Cardiac septum (tissue), 1 donor: Measurements from ENCODE around the gene GPAT3. TPM values are rescaled to one million over a fixed set of nuclear protein-coding genes. Genes with fewer than 3 reads are reported as not detected.
"Not testable (repeated sequence)": the region's sequence is repeated elsewhere in the genome, so short reads cannot be mapped to it uniquely, and the experiment has no call there.

Experiments used
- DNase-seq: peaks from one replicate; pipeline ENCODE4 v3.0.0-alpha.2; 2020; ENCODE audit warnings: low spot score
- intact Hi-C: fragments of 100-400 bp; cut with DNase I; formaldehyde crosslinking; loops from one replicate; pipeline ENCODE4 v1.14.0; 2022
- total RNA-seq: library from RNA; stranded (reverse); fragmentation: NEBNext Ultra II Directional; extraction: Animal tissue kit (Norgen Biotek cat#: 25700); gene quantifications from one replicate; pipeline ENCODE4 v1.2.1, GENCODE V29; 2021
- donor health status: DM: no; HTN: no; CAD: no.

Gene GPAT3
- total RNA-seq, 1 donor from 2014 or later: 38.5 TPM

GRCh38 chr4:83589279-83589678 lies 53.4 kb downstream of the GPAT3 start:
- no peak for DNase-seq
- intact Hi-C loops: no loop called here

DNA sequence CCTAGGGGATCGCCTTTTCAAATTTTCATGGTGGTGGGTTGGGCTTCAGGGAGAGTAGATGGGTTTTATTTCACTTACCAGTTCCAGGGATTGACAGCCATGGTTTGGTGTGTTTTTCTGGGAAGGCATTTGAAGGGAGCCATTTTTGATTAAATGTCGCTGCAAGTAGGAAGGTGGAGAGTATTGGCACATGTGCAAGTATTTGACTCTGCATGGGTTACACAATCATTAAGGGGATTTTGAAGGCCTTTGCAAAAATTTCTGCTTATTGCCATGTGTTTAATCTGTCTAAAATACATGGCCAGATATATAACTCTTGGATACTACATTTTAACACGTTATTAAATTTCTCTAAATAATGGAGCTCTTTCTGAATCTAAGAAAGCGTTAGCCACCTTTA lies 55.1 kb downstream of the GPAT3 start:
- intact Hi-C loops: no loop called here
- DNase-seq: no peak

DNA sequence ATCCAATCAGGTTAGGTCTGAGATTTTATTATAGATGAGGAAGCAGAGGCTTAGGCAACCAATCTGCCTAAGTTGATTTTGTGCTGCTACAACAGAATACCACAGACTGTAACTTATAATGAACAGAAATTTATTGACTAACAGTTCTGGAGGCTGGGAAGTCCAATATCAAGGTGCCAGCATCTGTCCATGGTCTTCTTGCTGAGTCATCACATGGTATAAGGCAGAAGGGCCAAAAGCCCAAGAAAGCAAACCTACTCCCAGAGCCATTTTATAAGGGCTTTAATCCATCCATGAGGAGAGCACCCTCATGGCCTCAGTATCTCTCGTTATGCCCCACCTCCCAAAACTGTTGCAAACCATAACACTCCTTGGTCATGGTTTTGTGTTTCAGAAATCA lies 55.8 kb downstream of the GPAT3 start:
- intact Hi-C loops: no loop called here
- DNase-seq: no peak

- no peak for DNase-seq
- intact Hi-C loops: no loop called here
Measured at GRCh38 chr4:83599183-83599582, 63.3 kb downstream of the GPAT3 start.

- intact Hi-C loops: no loop called here
- DNase-seq: no peak
Measured at GRCh38 chr4:83603129-83603528, 67.2 kb downstream of the GPAT3 start.

DNA sequence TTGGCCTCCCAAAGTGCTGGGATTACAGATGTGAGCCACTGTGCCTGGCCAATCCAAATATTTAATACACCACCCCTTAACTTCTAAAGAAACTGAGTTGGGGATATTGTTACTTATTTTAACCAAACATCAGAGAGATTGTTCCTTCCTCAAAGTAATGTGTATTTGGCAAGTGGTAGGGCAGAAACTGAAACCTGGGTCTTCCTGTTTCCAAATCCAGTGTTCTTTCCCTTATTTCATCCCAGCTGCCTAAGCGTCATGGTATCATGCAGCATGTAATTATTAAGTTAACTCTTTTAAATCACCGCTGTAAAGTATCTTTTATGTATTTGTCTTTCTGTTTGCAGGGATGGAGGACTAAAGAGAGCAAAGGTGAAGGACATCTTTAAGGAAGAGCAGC lies 68.4 kb downstream of the GPAT3 start:
- intact Hi-C loops: no loop called here
- DNase-seq: no peak

DNA sequence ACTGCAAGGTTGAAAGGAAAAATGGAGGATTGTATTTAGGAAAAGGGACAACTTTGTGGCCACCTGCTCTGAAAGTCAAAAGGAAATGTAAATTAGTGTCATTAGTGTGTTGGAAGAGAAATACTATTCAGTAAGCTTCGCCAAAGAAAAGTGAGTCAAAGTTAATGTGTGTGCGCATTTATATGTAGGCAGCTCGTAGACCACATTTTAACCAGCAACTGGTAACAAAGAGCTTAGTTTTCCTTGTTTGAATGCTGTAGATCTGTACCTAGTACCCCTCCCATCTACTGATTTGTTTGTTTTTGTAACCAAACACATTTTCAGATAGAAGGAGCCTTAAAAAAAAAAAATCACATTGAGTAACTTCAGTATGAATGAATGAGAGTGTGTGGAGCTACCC lies 69.3 kb downstream of the GPAT3 start:
- intact Hi-C loops: no loop called here

GRCh38 chr4:83605744-83606172 lies 69.8 kb downstream of the GPAT3 start:
- intact Hi-C loops: no loop called here
- DNase-seq: no peak

More for the DNA sequence above, 69.3 kb downstream of the GPAT3 start:
- no peak for DNase-seq

GRCh38 chr4:83606460-83606859 lies 70.6 kb downstream of the GPAT3 start:
- no peak for DNase-seq
- intact Hi-C loops: no loop called here

DNA sequence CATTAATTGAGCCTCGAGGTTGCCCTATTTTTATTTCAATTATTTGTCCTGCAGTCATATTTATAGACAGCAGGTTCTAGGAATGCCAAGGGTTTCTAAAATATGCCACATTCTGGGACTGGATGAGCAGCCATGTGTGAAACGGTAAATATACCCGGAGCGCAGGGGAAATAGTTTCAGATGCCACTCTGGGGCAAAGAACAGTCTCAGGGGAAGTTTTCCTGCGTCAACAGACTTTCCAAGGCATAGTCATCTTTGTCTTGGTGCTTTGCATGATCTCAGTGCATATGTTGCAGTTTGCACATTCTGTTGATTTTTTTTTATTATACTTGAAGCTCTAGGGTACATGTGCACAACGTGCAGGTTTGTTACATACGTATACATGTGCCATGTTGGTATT lies 71.0 kb downstream of the GPAT3 start:
- no peak for DNase-seq
- intact Hi-C loops: no loop called here

DNA sequence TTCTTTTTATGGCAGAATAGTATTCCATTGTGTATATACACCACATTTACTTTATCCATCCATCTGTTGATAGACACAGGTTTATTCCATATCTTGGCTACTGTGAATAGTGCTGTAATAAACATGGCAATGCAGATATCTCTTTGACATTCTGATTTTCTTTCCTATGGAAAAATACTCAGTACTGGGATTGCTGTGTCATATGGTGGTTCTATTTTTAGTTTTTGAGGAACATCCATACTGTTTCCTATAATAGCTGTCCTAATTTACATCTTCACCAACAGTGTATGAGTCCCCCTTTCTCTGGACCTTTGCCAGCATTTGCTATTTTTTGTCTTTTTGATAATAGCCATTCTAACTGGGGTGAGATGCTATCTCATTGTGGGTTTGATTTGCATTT lies 73.5 kb downstream of the GPAT3 start:
- no peak for DNase-seq
- intact Hi-C loops: no loop called here

GRCh38 chr4:83610729-83611128 lies 74.8 kb downstream of the GPAT3 start:
- no peak for DNase-seq
- intact Hi-C loops: no loop called here

DNA sequence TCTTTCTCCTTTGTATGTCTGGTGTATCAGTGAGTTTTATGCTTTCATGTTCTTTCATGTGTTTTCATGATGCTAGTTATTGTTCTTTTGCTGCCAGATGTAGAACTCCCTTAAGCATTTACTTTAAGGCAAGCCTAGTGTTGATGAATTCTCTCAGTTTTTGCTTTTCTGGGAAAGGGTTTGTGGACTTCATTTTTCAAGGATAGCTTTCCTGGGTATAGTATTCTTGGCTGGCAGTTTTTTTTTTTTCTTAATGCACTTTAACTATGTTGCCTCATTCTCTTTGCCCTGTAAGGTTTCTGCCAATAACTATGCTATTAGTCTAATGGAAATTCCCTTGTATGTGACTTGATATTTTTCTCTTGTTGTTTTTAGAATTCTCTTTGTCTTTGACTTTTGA lies 77.1 kb downstream of the GPAT3 start:
- DNase-seq: no peak
- intact Hi-C loops: no loop called here

GRCh38 chr4:83613994-83614393 lies 78.1 kb downstream of the GPAT3 start:
- intact Hi-C loops: no loop called here
- no peak for DNase-seq

DNA sequence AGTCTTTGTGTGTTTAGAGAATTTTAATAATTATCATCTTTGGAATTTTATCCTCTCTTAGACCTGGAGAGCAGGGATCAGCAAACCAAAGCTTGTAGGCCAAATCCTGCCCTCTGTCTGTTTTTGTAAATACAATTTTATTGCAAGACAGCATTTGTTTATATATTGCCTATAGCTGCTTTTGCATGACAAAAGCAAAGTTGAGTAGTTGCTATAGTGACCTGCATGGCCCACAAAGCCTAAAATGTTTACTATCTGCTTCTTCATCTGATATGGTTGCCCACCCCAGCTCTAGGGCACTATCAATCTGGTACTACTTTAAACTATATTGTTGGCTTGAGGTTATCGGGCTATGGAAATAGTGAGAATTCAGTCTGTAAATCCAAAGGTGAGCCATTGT lies 80.3 kb downstream of the GPAT3 start:
- DNase-seq: no peak
- intact Hi-C loops: loop anchor here (5.0 kb wide), 1 partner anchor 34 kb away; no protein-coding TSS in a partner anchor

DNA sequence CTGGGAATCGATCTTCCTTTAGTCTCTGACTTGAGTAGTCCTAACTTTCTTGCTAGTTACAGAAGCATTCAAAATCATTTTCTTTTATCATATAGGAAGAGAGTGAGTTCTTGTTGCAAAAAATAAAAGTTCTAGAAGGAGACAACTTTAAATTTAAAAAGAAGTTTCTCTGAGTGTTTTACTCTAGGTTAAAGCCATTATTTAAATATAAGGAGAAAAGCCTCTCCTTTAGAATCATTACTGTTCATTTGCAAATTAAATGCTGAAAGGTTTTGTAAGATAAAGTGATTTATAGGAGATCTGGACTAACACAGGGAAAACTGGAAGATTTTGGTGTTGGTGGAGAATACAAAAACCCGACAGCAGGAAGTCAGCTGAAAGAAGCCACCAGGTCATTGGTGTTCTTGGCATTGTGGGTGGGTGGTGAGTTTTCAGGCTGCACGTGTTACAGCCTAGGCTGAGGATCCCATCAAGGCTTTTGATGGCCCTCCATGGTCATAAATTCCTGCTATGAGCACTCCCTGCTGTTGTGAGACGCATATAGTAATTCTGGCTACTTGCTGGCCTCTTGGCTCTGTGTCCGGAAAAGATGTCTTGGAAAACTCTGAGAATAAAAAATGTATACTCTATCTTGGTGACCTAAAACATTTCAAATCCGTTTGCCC lies 81.6 kb downstream of the GPAT3 start:
- no peak for DNase-seq

DNA sequence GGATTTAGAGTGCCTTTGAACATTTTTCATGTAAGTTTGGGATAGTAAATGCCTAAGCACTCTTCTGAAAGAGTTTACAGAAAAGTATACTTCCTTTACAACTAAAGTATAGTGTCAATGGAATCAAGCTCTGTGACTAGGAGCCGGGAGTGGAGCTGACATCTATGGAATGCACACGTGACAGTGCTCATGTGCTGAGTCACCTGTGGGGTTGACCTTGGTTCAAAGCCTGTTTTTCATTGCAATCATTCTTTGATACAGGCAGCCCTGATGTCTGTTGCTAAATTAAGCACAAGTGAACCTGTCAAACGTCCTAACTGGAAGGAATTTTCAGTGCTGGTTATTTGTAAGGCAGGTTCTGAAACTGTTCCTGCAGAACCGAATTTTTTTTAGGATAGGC lies 82.5 kb downstream of the GPAT3 start:
- DNase-seq: no peak
- intact Hi-C loops: loop anchor here (2.0 to 5.0 kb wide), 2 partner anchors 36 to 82 kb away; partner anchors contain the start of gene GPAT3

More for the DNA sequence above, 81.6 kb downstream of the GPAT3 start:
- intact Hi-C loops: loop anchor here (2.0 to 5.0 kb wide), 2 partner anchors 35 to 81 kb away; partner anchors contain the start of gene GPAT3

- no peak for DNase-seq
- intact Hi-C loops: loop anchor here (2.0 to 5.0 kb wide), 2 partner anchors 37 to 82 kb away; partner anchors contain the start of gene GPAT3
Measured at GRCh38 chr4:83618991-83619645, 83.2 kb downstream of the GPAT3 start.

DNA sequence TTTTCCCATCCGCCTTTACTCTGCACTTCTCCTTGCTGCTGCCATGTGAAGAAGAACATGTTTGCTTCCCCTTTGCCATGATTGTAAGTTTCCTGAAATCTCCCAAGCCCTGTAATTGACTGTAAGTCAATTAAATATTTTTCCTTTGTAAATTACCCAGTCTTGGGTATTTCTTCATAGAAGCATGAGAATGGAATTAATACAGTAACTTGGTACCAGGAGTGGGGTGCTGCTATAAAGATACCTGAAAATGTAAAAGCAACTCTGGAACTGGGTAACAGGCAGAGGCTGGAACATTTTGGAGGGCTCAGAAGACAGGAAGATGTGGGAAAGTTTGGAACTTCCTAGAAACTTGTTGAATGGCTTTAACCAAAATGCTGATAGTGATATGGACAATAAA lies 86.2 kb downstream of the GPAT3 start:
- DNase-seq, intact Hi-C loops: not testable (repeated sequence)

DNA sequence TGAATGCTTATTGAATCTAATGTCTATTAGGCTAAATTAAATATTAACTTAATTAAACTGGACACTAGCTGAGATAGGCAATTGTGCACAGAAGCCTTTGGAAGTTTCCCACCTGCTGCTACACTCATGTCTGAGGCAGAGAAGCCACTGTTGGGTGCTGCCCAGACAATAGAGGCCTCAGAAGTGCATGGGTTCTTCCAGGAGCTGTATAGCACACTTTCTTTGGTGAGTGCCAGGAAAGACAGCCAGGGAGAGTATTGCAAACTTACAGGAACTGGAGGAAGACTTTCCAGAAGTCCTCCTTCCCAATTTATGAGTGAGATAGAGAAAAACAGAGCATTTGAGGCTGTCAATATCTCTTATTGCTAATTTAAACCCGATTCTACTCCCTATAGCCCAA lies 89.9 kb downstream of the GPAT3 start:
- DNase-seq: no peak
- intact Hi-C loops: no loop called here

GRCh38 chr4:83626245-83626836 lies 90.4 kb downstream of the GPAT3 start:
- no peak for DNase-seq
- intact Hi-C loops: no loop called here
